ENCODE measurements around the gene ARID1A.
"Not testable (repeated sequence)": the region's sequence is repeated elsewhere in the genome, so short reads cannot be mapped to it uniquely, and the experiment has no call there.

ARID1A gene

DNA sequence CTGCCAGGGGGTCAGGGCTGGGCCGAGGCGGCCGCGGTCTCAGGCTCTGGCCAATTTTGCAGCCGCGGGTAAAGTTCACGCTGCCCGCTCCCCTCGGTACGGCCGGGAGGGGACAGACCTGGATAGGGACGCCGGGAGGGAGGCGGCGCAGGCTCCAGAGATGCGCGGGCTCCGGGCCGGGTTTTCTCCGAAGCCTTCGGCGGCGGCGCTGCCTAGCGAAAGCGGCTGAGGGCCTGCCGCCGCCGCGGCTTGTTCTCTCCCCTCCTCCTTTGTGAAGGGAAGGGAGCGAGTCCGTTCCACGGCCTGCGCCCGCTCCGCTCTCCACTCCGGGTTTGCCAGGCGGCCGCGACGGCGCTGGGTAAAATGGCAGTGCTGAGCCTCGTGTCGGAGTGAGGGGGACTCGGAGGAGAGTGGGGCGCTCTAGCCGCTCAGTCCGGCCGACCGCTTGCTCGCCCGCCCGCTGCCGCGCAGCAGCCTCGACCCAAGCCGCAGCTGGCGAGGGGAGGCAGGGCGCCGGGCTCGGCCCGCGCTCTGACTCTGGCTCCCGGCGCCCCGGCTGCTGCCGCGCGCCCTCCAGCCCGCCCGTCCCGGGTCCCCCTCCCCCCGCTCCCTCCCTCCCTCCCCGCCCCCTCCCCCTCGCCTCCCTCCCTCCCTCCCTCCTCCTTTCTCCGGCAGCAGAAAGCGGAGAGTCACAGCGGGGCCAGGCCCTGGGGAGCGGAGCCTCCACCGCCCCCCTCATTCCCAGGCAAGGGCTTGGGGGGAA lies at the start of gene ARID1A:
Gene ARID1A, plus strand, starts transcription at position 660 of the 763 bp plus-strand sequence. CDS start 389 bp downstream, outside the sequence.
- Histone ChIP-seq H3F3A (ENCODE audit: insufficient read depth, low read length) (no peaks in the 10 kb centered on the region), H3K4me3 (ENCODE audit: low read depth, low read length, poor library complexity, severe bottlenecking) (peak within 1 kb of the TSS; percentile 88), H4K20me1 (ENCODE audit: insufficient read depth, low read length) (0 out of 2 replicates have a peak, but pooled peaks cover 4% of the 10 kb centered on the region), H3K79me2 (ENCODE audit: insufficient read depth, low read length) (peaks cover 43% of the 10 kb centered on the region), H3K27me3 (ENCODE audit: insufficient read depth, low read length) (no peaks in the 10 kb centered on the region), H3K9me2 (ENCODE audit: low read depth, low read length) (no peaks in the 10 kb centered on the region), H3K9me3 (ENCODE audit: low read length) (no peaks in the 10 kb centered on the region), H3K9ac (ENCODE audit: low read length) (peak within 1 kb of the TSS; percentile 97), H2AFZ (ENCODE audit: low read length) (no peak within 1 kb of the TSS), H3K4me2 (ENCODE audit: low read length) (peak within 1 kb of the TSS; percentile 94), H3K36me3 (ENCODE audit: insufficient read depth, low read length) (peaks cover 25% of the 10 kb centered on the region), H3K27ac (ENCODE audit: low read depth, low read length, poor library complexity, severe bottlenecking) (peak within 1 kb of the TSS; percentile 92), H3K4me1 (ENCODE audit: insufficient read depth, low read length, severe bottlenecking) (peaks cover 56% of the 10 kb centered on the region)
- TF ChIP-seq, protein P1, sequence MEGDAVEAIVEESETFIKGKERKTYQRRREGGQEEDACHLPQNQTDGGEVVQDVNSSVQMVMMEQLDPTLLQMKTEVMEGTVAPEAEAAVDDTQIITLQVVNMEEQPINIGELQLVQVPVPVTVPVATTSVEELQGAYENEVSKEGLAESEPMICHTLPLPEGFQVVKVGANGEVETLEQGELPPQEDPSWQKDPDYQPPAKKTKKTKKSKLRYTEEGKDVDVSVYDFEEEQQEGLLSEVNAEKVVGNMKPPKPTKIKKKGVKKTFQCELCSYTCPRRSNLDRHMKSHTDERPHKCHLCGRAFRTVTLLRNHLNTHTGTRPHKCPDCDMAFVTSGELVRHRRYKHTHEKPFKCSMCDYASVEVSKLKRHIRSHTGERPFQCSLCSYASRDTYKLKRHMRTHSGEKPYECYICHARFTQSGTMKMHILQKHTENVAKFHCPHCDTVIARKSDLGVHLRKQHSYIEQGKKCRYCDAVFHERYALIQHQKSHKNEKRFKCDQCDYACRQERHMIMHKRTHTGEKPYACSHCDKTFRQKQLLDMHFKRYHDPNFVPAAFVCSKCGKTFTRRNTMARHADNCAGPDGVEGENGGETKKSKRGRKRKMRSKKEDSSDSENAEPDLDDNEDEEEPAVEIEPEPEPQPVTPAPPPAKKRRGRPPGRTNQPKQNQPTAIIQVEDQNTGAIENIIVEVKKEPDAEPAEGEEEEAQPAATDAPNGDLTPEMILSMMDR (IDR thresholded peaks at IDR 0.05; ENCODE audit: low read length): no peak
- TF ChIP-seq EZH2 (IDR thresholded peaks at IDR 0.05; ENCODE audit: borderline replicate concordance, low read length): no peak

DNA sequence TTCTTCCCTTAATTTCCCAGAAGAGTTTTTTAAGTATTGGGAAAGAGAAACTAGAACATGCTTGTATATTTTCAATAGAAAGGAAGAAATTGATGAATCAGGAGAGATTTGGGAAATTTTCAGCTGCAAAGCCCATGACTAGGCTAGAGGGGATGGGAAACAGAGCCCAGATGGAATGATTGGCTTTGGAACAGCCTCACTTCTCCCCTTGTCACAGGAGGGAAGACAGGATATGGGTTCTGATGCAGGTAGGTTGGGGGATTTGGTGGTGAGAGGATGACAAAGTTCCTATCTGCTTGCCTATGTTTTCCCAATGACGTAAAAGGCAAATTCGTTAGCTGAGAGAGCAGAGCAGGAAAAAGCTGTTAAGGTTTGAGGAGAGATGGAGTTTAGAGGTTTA lies 31.0 kb upstream of the ARID1A start:
- TF ChIP-seq, protein P1 (IDR thresholded peaks at IDR 0.05; ENCODE audit: low read length): no peak
- TF ChIP-seq EZH2 (IDR thresholded peaks at IDR 0.05; ENCODE audit: borderline replicate concordance, low read length): no peak
- no peaks in the 10 kb centered on the region for H3K9me3 ChIP-seq (ENCODE audit: low read length)
- H3K4me2 ChIP-seq (ENCODE audit: low read length): no peak overlapping the region
- H3K36me3 ChIP-seq (ENCODE audit: insufficient read depth, low read length): no peaks in the 10 kb centered on the region
- H3K27ac ChIP-seq (ENCODE audit: low read depth, low read length, poor library complexity, severe bottlenecking): no peak overlapping the region
- H4K20me1 ChIP-seq (ENCODE audit: insufficient read depth, low read length): no peaks in the 10 kb centered on the region
- H3K4me1 ChIP-seq (ENCODE audit: insufficient read depth, low read length, severe bottlenecking): no peaks in the 10 kb centered on the region
- no peaks in the 10 kb centered on the region for H3F3A ChIP-seq (ENCODE audit: insufficient read depth, low read length)
- no peak overlapping the region for H3K9ac ChIP-seq (ENCODE audit: low read length)
- no peaks in the 10 kb centered on the region for H3K79me2 ChIP-seq (ENCODE audit: insufficient read depth, low read length)
- no peak overlapping the region for H2AFZ ChIP-seq (ENCODE audit: low read length)
- H3K9me2 ChIP-seq (ENCODE audit: low read depth, low read length): no peaks in the 10 kb centered on the region
- no peaks in the 10 kb centered on the region for H3K27me3 ChIP-seq (ENCODE audit: insufficient read depth, low read length)
- no peak overlapping the region for H3K4me3 ChIP-seq (ENCODE audit: low read depth, low read length, poor library complexity, severe bottlenecking)

DNA sequence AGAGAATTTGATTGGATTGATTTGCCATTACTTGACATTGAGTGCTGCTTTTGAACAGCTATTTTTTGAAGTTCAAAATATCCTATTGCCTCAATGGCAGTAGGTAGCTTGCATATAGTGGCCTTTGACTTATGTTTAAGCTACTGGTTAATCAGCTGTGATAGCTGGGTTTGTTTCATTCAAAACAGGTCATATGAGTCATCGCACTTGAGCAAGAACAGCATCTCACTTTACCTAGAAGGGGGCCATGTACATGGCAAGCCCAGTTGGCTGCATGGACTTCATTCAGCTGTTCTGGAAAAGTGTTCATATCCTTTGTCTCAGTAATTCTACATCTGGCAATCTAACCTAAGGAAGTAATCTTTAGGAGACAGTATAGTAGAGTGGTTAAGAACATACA lies 29.0 kb upstream of the ARID1A start:
- H3K27ac ChIP-seq (ENCODE audit: low read depth, low read length, poor library complexity, severe bottlenecking): no peak overlapping the region
- H3K79me2 ChIP-seq (ENCODE audit: insufficient read depth, low read length): no peaks in the 10 kb centered on the region
- no peaks in the 10 kb centered on the region for H3F3A ChIP-seq (ENCODE audit: insufficient read depth, low read length)
- no peaks in the 10 kb centered on the region for H3K27me3 ChIP-seq (ENCODE audit: insufficient read depth, low read length)
- no peak overlapping the region for H3K4me3 ChIP-seq (ENCODE audit: low read depth, low read length, poor library complexity, severe bottlenecking)
- no peaks in the 10 kb centered on the region for H3K9me2 ChIP-seq (ENCODE audit: low read depth, low read length)
- no peaks in the 10 kb centered on the region for H4K20me1 ChIP-seq (ENCODE audit: insufficient read depth, low read length)
- H3K36me3 ChIP-seq (ENCODE audit: insufficient read depth, low read length): no peaks in the 10 kb centered on the region
- H3K9ac ChIP-seq (ENCODE audit: low read length): no peak overlapping the region
- no peaks in the 10 kb centered on the region for H3K9me3 ChIP-seq (ENCODE audit: low read length)
- H2AFZ ChIP-seq (ENCODE audit: low read length): no peak overlapping the region
- no peaks in the 10 kb centered on the region for H3K4me1 ChIP-seq (ENCODE audit: insufficient read depth, low read length, severe bottlenecking)
- no peak overlapping the region for H3K4me2 ChIP-seq (ENCODE audit: low read length)
- TF ChIP-seq EZH2 (IDR thresholded peaks at IDR 0.05; ENCODE audit: borderline replicate concordance, low read length): no peak
- TF ChIP-seq, protein P1 (IDR thresholded peaks at IDR 0.05; ENCODE audit: low read length): no peak

DNA sequence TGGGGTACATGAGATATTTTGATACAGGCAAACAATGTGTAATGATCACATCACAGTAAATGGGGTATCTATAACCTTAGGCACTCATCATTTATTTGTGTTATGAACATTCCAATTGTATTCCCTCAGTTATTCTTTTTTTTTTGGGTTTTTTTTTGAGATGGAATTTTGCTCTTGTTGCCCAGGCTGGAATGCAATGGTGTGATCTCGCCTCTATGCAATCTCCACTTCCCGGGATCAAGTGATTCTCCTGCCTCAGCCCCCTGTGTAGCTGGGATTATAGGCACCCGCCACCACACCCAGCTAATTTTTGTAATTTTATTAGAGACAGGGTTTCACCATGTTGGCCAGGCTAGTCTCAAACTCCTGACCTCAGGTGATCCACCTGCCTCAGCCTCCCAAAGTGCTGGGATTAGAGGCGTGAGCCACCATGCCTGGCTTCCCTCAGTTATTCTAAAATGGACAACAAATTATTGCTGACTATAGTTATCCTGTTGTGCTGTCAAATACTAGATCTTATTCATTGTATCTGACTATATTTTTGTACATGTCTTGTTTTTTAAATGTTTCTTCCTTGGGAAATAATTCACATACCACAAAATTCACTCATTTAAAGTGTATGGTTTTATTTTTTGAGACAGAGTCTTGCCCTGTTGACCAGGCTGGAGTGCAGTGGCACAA lies 27.6 kb upstream of the ARID1A start:
- H3F3A ChIP-seq (ENCODE audit: insufficient read depth, low read length); H3K9me3 ChIP-seq (ENCODE audit: low read length); H3K79me2 ChIP-seq (ENCODE audit: insufficient read depth, low read length); H3K4me1 ChIP-seq (ENCODE audit: insufficient read depth, low read length, severe bottlenecking); H3K27ac ChIP-seq (ENCODE audit: low read depth, low read length, poor library complexity, severe bottlenecking); H3K27me3 ChIP-seq (ENCODE audit: insufficient read depth, low read length); H3K9me2 ChIP-seq (ENCODE audit: low read depth, low read length); H3K36me3 ChIP-seq (ENCODE audit: insufficient read depth, low read length); H3K9ac ChIP-seq (ENCODE audit: low read length); H3K4me2 ChIP-seq (ENCODE audit: low read length); H2AFZ ChIP-seq (ENCODE audit: low read length); H3K4me3 ChIP-seq (ENCODE audit: low read depth, low read length, poor library complexity, severe bottlenecking); H4K20me1 ChIP-seq (ENCODE audit: insufficient read depth, low read length): not testable (repeated sequence)

Measured in OCI-LY1 (cell line).